AG08396 (cell line): ENCODE results near the gene EFNA4.
A peak's percentile ranks its signal among the peaks of the same experiment; 100 is the strongest.

Experiments used
- DNase-seq: peaks from one replicate; pipeline ENCODE4 v3.0.0; 2012; ENCODE audit warnings: low spot score, mixed read lengths

The EFNA4 gene

DNA sequence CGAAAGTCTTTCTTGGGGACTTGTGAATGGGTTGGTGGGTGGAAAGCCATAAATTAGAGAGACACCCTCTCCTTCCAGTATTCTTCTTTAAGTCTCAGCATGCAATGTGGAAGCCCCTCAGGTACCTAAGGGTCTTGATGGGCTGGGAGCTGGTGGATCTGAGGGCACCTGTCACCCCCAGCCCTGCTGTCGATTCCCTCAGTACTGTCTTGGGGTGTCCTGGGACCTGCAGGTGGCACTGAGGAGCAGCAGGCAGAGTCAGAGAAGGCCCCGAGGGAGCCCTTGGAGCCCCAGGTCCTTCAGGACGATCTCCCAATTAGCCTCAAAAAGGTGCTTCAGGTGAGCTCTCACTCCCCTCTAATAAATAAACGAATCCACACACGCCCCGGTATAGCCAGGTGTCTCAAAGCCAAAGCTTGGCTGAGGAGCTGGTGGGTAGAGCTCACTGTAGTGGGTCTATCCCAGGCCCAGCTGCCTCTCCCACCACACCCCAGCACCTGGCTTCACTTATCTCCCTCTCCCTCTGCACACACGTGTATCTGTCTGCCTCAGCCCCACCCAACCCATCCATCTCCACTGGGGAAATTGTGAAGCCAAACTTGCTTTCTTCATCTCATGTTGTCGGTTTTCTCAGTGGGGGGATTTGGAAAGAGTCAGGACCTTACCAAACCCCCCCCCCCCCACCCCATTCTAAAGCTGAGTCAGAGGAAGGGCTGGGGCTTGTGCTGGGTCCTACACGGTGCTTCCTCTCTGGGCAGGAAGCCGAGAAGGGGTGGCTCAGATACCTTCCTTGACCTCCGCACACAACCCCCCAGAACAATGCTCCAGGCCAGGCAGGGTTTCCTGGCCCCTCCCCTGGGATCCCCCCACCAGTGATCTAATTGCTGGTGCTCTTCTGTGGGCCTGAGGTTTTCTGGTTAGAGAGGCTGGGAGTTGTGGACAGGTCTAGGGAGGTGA lies 10.8 kb upstream of the EFNA4 start:
- no peak for DNase-seq

DNA sequence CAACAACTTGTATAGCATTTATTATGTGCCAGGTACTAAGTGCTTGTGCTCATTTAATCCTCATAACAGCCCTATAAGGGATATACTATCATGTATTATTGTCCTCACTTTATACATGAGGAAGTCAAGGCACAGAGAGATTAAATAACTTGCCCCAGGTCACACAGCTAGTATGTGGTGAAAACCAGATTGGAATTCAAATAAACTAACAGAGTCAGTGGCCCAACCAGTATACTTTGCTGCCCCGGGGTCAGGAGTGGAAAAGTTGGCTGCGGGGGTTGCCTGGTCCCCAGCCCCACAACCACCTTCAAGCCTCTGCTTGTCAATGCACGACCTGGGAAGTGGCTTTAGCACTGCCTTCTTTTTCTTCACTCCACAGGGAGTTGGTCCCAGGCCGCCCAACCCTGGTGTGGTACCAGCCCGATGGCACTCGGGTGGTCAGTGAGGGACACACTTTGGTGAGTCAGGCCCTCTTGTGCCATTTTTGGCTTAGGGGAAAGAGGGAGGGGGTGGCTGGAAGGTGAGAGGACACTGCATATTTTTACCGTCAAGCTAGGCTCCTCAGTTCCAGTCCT lies 9.9 kb upstream of the EFNA4 start:
- DNase-seq, result no peak

DNA sequence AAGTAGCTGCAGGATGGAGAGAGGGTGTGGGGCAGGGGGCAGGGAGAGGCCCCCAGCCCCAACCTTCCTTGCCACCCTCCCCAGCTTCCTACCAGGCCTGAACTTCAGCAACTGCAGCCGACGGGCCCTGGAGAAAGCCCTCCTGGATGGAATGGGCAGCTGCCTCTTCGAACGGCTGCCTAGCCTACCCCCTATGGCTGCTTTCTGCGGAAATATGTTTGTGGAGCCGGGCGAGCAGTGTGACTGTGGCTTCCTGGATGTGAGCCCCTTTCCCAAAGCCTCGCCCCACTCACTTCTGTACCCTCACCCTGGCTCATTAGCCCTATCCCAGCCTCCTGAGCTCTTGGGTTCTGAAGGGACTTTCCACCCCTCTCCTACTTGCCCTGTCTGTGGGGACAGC lies 6.4 kb upstream of the EFNA4 start:
- DNase-seq, result no peak

DNA sequence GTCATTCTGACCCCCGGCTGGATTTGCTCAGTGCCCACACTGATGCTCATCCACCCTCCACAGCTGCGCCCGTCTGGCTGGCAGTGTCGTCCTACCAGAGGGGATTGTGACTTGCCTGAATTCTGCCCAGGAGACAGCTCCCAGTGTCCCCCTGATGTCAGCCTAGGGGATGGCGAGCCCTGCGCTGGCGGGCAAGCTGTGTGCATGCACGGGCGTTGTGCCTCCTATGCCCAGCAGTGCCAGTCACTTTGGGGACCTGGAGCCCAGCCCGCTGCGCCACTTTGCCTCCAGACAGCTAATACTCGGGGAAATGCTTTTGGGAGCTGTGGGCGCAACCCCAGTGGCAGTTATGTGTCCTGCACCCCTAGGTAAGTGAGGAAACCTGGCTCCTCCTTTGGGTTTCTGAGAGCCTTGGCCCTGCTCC lies 5.7 kb upstream of the EFNA4 start:
- DNase-seq, result no peak

DNA sequence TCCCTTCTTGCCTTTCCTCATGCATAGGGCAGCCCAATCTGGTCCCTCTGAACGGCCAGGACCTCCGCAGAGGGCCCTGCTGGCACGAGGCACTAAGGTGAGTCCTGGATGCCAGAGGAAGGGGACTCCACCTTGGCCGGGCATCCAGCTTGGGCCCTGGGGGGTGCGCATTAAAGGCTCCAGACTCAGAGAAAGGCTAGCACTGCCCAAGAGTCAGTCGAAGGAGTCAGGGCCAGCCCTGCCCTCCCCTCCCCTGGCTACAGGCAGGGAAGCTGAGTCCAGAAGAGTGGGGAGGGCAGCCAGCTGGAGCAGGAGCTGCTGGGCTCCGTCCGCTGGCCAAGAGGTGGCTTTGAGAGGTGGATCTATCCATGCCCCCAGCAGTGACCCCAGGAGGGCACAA lies 2.8 kb upstream of the EFNA4 start:
- no peak for DNase-seq

DNA sequence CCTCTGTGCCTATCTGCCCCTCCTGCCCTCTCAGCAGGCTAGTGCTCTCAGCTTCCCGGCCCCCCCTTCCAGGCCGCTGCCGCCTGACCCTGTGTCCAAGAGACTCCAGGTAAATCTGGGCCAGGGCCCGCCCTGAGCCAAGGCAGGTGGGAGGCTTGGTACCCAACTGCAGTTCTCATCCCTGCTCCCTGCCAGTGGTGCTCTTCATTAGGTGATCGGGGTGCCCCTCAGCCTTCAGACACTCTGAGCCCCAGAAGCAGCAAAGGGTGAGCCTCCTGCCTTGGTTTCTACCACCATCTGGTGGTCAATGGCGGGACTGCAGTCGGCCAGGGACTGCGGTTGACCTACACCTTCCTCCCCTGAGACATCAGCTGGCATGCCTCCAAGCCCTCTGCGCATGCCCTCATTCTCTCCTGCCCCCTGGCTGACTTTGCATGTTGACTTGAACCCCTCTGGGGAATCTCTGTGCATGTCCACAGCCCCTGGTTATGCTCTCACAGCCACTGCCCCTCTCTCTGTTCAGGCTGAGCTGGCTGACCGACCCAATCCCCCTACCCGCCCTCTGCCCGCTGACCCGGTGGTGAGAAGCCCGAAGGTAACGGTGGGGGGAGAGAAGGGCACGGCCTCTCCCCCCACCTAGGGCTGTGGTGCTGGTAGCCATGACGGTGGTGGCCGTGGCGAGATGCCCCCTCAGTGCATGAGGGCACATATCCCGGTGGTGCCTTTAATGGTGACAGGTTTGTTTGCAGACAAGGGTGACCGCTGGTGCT lies 2.0 kb upstream of the EFNA4 start:
- DNase-seq, result peak; percentile 92

DNA sequence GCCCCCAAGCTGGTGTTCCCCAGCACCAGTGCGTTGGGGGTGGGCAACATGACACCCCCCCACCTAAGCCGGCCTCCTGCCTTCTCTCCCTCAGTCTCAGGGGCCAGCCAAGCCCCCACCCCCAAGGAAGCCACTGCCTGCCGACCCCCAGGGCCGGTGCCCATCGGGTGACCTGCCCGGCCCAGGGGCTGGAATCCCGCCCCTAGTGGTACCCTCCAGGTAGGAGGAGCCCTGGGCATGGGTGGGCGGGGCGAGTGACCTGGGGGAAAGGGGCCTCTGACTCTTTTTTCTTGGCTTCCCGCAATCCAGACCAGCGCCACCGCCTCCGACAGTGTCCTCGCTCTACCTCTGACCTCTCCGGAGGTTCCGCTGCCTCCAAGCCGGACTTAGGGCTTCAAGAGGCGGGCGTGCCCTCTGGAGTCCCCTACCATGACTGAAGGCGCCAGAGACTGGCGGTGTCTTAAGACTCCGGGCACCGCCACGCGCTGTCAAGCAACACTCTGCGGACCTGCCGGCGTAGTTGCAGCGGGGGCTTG lies 1.3 kb upstream of the EFNA4 start:
- no peak for DNase-seq

DNA sequence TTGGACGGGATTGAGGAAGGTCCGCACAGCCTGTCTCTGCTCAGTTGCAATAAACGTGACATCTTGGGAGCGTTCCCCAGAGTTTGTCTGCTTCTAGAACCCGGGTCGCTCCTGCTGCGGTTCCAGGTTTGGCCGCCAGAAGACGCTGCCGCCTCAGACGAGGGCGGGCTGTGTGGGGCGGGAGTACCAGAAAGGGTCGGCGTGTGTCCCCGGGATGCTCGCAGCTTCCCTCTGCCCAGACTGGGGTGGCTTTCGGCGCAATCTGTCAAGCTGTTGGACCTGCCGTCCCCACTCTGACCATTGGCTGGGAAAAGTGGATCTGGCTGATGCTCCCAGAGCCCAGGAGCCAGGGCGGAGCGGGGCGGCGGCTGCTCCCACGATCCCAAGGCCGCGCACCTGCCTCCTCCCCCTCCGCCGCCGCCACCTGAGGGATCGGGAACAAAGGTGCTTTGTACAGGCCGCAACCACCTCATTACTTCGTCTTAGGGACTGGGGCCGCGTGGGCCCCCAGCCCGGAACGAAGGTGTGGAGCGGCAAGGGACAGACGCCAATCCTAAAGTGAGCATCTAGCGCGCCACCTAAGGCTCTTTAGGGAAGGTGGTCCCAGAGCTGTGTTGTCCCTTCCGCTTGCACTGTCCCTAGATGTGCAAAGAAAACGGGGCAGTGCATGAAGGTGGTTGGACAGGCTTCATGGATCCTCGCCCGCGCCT lies 683 bp upstream of the EFNA4 start:
- DNase-seq, result peak; percentile 85

DNA sequence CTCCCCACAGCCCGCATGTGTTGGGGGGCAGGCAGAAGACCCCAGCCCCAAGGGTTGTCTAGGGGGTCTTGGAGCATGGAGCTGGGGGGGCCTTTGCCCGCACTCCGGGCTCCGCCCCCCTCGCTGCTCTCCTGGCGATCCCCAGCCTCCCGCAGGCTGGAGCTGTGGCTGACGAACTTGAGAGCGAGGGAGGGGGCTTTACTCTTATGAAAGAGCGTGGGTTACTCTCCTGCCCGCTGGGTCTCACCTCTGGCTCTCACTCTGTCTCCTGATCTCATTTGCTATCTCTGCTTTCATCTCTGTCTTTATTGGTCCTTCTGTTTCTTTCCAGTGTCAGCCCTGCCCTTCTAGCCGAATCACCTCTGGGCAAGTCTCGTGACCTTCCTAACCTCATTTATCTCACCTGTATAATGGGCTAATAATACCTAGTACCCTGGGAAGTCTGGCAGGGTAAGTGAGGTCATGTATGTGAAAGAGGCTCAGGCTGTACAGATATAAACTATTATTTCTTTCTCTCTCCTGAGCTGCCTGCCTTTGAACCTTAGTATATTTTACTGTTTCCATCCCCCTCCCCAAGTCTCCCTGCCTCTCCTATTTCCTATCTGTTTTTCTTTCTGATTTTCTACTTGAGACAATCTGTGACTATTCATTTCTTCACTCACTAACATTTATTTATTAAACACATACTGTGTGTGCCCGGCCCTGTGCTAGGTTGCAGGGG lies 731 bp downstream of the EFNA4 start:
- DNase-seq, result peak; percentile 62

DNA sequence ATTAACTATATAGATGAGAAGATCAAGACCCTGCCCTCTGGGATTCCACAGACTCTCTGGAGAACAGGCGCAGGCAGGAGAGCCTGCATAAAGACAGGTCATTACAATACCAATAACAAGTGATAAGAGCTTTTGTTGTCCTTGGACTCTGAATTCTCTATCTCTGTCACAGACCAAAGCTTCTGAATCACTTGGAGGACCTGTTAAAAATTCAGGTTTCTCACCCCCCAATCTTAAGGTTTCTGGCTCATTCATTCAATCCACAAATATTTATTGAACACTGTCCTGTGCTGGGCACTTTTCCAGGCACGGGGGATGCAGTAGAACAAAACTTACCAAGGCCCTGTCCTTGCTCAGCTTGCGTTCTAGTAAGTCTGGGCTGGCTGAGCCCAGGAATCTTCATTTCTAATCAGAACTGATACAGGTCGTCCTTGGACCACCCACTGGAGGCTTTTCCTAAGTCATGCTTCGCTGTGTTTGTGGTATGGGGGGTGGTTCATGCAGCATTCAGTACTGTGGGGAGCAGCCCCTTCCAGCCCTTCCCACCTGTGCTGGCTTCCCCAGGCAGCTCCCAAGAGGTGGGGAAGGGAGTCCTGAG lies 1.4 kb downstream of the EFNA4 start:
- no peak for DNase-seq

DNA sequence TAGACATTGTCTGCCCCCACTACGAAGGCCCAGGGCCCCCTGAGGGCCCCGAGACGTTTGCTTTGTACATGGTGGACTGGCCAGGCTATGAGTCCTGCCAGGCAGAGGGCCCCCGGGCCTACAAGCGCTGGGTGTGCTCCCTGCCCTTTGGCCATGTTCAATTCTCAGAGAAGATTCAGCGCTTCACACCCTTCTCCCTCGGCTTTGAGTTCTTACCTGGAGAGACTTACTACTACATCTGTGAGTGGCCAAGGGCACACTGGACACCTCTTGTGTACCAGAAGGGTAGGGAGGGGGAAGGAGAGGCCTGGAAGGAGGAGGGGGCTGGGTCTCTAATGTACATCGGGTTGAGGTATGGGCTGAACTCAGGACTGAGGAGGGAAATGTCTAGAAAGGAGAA lies 3.2 kb downstream of the EFNA4 start:
- DNase-seq, result no peak

DNA sequence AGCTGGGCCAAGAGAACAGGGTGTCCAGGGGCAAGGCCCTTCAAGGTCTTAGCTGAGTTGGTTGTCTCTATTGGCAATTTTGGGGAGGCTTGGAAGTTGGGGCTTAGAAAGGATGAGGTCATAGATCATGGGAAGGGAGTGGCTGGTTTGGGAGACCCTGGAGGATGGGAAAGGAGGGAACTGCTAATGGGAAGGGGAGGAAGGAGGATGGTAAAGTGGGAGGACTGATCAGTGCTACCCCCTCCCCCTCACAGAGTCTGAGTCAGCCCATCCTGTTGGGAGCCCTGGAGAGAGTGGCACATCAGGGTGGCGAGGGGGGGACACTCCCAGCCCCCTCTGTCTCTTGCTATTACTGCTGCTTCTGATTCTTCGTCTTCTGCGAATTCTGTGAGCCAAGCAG lies 5.1 kb downstream of the EFNA4 start:
- DNase-seq, result no peak

DNA sequence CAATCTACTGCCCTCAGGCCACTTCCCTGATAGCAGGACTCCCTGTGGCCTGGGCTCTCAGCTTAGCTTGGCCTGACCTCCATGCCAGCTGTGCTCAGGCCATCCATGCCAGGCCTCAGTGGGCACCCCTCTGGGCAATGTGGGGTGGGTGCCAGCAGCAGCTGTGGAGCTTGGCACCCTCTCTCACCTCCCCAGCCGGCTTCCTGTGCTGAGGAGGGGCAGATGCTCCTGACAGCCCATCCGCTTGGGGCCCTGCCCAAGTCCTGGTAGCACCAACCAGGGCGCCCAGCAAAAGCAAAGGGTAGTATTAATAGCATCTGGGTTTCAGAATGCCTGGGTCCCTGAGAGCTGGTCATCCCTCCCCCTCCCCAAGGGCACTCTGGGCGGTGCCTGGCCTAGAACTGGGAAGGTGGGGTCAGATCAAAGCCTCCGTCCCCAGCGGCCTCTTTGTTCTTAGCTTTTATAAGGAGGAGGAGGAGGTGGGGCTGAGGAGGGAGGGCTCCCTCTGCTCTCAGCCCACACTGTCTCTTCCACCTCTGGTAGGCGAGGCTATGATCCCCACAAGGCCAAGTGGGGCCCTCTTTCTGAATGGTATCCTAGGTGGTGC lies 6.1 kb downstream of the EFNA4 start:
- no peak for DNase-seq

DNA sequence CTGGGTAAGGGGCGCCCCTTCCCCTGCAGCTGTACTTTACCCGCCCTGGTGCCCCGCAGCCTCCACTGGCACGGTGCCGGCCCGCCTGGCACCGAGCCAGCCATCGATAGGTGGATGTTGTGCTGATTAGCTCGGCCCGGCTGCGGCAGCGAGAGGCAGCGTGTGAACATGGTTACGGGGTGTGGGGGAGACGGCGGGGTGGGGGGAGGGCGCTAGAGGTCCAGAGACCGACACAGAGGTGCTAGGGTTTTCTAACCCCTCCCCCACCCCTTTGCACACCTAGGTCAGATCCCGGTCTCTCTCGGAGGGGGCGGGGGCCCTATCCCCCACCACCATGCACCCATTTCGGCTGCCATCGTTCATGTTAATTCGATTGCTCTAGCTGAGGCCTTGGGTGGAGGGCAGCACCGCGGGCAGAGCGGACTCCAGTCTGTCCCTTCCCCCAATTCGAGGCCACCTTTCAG lies 6.7 kb downstream of the EFNA4 start:
- DNase-seq, result no peak

DNA sequence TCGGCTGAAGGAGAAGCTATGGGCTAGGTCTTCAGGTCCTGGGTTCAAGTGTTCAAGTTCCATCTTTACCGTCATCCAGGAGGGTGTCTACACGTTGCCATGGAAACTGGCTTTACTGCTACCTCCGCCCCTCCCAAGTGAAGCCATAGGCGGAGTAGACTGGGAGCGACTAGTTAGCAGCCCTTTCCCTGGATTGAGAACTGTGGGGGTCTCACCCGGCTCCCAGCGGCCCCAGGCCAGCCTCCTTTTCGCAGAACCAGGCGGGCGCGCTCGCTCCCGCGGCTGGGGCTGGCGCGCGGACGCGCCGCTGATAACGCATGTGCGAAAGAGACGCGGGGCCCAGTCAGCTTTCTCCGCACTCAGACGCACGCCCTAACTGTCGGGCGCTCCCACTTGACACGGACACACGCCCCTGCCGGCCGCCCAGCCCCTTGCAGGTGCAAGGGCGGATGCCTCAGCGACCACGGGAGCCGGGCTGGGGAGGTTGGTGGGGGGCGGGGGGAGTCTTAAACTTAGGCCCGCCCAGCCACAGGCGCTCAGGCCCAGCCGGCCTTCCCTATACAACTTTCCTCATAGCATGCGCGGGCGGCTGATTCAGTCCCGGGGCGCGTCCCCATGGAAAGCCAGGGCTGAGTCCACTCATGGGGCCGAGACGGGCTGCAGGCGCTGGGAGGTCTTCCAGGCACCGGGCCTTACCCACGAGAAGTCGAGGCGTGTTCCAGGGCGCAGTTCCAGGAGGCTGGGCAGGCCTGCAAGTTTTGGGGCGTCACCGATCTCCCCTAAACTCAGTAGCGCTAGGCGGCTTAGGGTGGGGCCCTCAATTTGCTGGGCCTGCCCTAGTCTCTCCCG lies 7.4 kb downstream of the EFNA4 start:
- DNase-seq, result peak; percentile 87

DNA sequence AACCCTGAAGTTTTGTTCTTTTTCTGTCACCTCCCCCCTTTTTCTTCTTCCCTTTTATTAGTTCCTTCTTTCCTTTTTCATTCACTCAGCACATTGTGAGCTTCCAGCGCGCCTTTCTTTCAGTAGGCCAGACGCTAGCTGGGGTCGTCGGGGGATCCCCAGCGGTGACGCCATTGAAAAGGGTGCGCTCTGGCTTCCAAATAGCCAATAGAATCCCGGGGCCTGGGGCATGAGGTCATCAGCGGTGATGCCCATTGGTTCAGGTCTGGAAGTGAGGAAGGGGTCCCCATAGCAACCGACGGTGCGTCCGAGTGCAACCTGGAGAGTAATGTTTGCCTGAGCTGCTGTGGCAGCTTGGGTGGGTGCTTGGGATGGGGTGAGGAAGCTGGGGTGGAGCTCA lies 8.2 kb downstream of the EFNA4 start:
- DNase-seq, result no peak

DNA sequence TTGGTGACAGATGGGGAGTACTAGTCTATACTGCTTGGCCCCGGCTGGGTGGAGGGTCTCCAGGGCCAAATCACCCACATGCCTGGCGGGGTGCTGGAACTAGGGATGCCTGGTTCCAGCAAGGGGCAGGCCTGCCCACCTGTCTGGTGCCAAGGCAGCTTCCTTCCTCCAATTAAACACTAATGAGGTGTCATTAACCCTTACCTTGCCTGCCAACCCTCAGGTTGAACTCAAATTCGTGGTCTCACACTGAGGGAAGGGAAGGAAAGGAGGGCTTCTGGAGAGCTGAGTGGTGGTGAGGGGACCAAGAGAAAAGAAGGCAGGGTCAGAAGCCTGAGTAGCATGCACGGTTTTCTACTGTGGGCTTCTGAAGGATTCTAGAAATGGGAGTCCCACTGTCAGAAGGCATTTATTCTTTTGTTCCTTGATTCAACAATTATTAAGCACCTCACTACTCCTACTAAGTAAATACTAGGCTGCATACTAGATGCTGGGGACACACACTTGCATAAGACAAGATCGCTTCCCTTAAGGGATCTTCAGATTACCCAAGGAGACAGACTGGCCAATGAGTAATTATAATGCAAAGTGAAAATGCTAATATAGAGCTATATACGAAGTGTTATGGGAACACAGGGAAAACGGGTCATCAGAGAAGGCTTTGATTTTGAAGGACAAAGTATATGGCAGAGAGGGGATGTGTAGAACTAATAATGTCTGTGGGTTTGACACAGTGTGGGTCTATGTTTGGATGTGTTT lies 9.2 kb downstream of the EFNA4 start:
- no peak for DNase-seq

DNA sequence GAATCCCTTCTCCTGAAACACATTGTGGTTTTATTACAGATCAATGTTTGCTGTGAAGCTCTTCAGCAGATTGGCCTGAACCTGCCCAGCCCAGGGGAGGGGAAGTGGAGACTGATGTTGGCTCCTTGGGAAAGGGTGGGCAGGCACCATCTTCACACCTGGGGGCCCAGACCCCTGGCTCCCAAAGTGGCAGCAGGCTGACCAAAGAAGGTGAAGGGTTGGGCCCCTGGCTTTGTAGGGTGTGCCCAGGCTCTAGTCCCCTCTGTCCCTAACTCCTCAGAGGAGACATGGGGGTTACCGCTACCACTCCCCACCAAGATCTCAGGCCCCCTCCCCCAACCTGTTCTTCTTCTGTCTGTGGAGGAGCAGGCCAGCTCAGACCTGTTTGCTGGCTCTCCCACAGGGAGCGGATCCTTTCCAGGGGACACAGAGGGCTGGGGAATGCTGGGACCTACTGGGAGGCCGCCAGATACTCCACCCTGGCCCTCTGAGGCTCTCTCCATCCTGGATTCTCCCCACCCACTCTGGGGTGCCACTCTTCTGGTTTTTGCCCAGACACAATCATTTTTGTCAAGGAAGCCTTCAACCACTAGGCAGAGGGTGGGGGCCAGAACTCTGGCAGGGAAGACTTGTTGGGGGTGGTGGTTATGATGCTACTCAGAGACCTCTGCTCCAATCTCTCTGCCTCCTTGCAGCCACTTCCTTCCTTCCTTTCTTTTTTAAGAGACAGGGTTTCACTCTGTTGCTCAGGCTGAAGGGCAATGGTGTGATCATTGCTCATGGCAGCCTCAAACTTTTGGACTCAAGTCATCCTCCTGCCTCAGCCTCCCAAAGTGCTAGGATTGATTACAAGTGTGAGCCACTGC lies 10.1 kb downstream of the EFNA4 start:
- DNase-seq, result no peak
